Ishikawa (cell line): ENCODE data around the gene HOXA2.

Experiments
- CEBPB ChIP-seq: IDR thresholded peaks from 2 replicates; pipeline ENCODE4 v1.6.1; 2012
- CREB1 ChIP-seq: IDR thresholded peaks from 2 replicates; pipeline ENCODE4 v1.6.1; 2012; ENCODE audit warnings: low read depth
- EGR1 ChIP-seq: IDR thresholded peaks from 2 replicates; pipeline ENCODE4 v1.6.1; 2012
- EP300 ChIP-seq: IDR thresholded peaks from 2 replicates; pipeline ENCODE4 v1.6.1; 2012; ENCODE audit warnings: borderline replicate concordance
- FOXM1 ChIP-seq: IDR thresholded peaks from 2 replicates; pipeline ENCODE4 v1.6.1; 2012; ENCODE audit warnings: low read depth, borderline replicate concordance
- MAX ChIP-seq: IDR thresholded peaks from 2 replicates; pipeline ENCODE4 v1.6.1; 2012
- NFIC ChIP-seq: IDR thresholded peaks from 2 replicates; pipeline ENCODE4 v1.6.1; 2012
- RAD21 ChIP-seq: IDR thresholded peaks from 2 replicates; pipeline ENCODE4 v1.6.1; 2012; ENCODE audit warnings: low read depth
- REST ChIP-seq: IDR thresholded peaks from 2 replicates; pipeline ENCODE4 v1.6.1; 2012; ENCODE audit warnings: low read depth, mild to moderate bottlenecking
- TAF1 ChIP-seq: IDR thresholded peaks from 2 replicates; pipeline ENCODE4 v1.6.1; 2012; ENCODE audit warnings: low read depth, mild to moderate bottlenecking
- TCF12 ChIP-seq: IDR thresholded peaks from 2 replicates; pipeline ENCODE4 v1.6.1; 2012; ENCODE audit warnings: low read depth
- TEAD4 ChIP-seq: IDR thresholded peaks from 2 replicates; pipeline ENCODE4 v1.6.1; 2012
- USF1 ChIP-seq: IDR thresholded peaks from 2 replicates; pipeline ENCODE4 v1.6.1; 2012
- YY1 ChIP-seq: IDR thresholded peaks from 2 replicates; pipeline ENCODE4 v1.6.1; 2012; ENCODE audit warnings: low read depth
- ZBTB7A ChIP-seq: IDR thresholded peaks from 2 replicates; pipeline ENCODE4 v1.6.1; 2012; ENCODE audit warnings: low read depth

The HOXA2 gene

GRCh38 chr7:27149842-27150567 is 47.5 kb upstream of the HOXA2 start:
- no peak for TF ChIP-seq YY1
- no peak for TF ChIP-seq ZBTB7A
- TF ChIP-seq RAD21 = no peak
- no peak for TF ChIP-seq CREB1
- TF ChIP-seq MAX = no peak
- TF ChIP-seq TAF1 = no peak
- TF ChIP-seq USF1 = no peak
- no peak for TF ChIP-seq EP300
- no peak for TF ChIP-seq REST
- TF ChIP-seq TCF12 = no peak
- TF ChIP-seq FOXM1 = no peak
- no peak for TF ChIP-seq TEAD4
- TF ChIP-seq CEBPB = no peak

GRCh38 chr7:27148756-27149641 is 46.5 kb upstream of the HOXA2 start:
- TF ChIP-seq USF1 (no peak), ZBTB7A (no peak), EGR1 (no peak), REST (no peak), TCF12 (no peak; the same call in 1 of the 2 replicates), TEAD4 (no peak), YY1 (no peak), NFIC (0 out of 2 replicates have a peak, but pooled peaks have one; percentile 31)

GRCh38 chr7:27148031-27148755 is 45.7 kb upstream of the HOXA2 start:
- TF ChIP-seq TAF1 = 0 out of 2 replicates have a peak, but pooled peaks have one; percentile 11
- no peak for TF ChIP-seq TEAD4
- TF ChIP-seq NFIC = no peak
- TF ChIP-seq CREB1 = no peak
- no peak for TF ChIP-seq RAD21
- TF ChIP-seq USF1 = no peak

- TF ChIP-seq ZBTB7A = no peak
- no peak for TF ChIP-seq CREB1
- TF ChIP-seq REST = no peak
- TF ChIP-seq CEBPB = no peak
- TF ChIP-seq USF1 = peak; percentile 85
These were observed 44.9 kb upstream of the HOXA2 start, which contains the start of gene HOXA6 for GRCh38 chr7:27147199-27148030. HOXA6 (minus strand) TSS chr7:27147774; CDS start chr7:27147749, 25 bp downstream.
